NCI-H146 treated with DMSO at 0.1 percent for 48 hours (cell line): ENCODE data around the gene UFL1.
A peak's percentile ranks its signal among the peaks of the same experiment; 100 is the strongest.
"Not testable (repeated sequence)": the region's sequence is repeated elsewhere in the genome, so short reads cannot be mapped to it uniquely, and the experiment has no call there.

Source experiments
- DNase-seq: peaks from one replicate; lab custom pipeline; 2025; ENCODE audit not compliant: unreplicated experiment; lab: John Stamatoyannopoulos, UW

The UFL1 gene

DNA sequence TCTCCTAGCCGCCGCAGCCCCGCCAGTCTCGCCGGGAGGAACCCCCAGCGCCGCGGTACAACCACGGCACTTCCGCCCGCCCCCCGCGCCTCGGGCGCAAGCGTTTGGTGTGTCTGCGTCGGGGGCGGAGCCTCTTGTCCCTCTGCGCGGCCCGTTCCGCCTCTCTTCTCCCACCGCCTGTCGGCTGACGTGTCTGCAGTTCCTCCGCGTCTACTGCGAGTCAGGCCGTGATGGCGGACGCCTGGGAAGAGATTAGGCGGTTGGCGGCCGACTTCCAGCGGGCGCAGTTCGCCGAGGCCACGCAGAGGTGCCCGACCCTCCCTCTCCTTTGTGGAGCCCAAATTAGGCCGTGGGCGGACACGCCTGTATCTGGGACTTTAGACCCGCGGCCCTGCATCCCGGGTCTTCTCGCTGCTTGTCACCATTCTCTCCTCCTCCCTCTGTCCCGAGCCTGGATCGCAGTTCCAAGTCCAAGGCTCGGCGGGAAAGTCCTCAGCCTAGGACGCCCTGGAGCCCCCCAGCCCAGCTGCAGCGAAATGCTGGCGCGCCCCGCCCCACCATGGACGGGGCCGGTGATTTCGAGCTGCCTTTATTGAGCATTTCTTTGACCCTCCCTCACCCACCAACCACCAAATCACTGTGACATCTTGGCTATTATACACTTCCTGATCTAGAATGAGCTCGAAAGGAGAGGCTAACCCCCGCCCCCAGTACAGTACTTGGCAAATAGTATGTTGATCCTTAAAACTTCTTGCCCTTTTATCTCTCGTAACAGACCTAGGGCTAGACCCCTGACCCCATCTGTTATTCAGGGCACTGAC is at the start of gene UFL1:
TSS of gene UFL1 (plus strand) at position 163 of the 821 bp plus-strand sequence. CDS start at position 231, 68 bp downstream.
- peak; percentile 89 for DNase-seq

DNA sequence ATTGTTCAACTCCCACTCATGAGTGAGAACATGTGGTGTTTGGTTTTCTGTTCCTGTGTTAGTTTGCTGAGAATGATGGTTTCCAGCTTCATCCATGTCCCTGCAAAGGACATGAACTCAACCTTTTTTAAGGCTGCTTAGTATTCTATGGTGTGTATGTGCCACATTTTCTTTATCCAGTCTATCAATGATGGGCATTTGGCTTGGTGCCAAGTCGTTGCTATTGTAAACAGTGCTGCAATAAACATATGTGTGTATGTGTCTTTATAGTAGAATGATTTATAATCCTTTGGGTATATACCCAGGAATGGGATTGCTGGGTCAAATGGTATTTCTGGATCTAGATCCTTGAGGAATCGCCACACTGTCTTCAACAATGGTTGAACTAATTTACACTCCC is 49.3 kb upstream of the UFL1 start:
- not testable (repeated sequence) for DNase-seq

DNA sequence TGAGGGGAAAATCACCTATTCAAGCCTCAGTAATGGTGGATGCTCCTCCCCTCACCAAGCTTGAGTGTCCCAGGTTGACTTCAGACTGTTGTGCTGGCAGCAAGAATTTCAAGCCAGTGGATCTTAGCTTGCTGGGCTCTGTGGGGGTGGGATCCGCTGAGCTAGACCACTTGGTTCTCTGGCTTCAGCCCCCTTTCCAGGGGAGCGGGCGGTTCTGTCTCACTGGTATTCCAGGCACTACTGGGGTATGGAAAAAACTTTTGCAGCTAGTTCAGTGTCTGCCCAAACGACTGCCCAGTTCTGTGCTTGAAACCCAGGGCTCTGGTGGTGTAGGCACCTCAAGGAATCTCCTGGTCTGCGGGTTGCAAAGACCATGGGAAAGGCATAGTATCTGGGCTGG is 42.9 kb upstream of the UFL1 start:
- DNase-seq, result no peak

DNA sequence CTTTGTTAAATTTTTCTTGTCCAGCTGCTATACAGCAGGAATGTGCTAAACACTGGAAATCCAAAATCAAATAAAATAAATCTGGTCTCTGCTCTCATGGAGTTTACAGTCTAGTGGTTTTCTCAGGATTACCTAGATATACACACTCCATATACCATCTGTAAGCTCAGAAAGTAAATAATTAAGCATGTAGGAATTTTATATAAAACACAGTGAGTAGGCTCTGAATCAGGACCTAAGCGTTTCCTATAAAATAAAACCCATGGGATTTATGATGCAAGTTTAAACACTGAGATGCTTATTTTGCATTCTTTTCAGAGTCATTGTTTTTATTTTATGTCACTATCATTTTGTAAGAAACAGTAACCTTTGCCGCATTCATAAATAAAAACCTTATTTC is 29.7 kb upstream of the UFL1 start:
- no peak for DNase-seq

DNA sequence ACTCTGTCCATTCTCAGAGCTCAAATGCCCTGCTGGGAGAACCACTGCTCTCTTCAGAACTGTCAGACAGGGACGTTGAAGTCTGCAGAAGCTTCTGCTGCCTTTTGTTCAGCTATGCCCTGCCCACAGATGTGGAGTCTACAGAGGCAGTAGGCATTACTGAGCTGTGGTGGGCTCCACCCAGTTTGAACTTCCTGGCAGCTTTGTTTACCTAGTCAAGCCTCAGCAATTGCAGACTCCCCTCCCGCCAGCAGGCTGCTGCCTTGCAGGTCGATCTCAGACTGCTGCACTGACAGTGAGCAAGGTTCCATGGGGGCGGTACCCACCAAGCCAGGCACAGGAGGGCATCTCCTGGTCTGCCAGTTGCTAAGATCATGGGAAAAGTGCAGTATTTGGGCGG is 21.8 kb upstream of the UFL1 start:
- DNase-seq, result peak; percentile 31

DNA sequence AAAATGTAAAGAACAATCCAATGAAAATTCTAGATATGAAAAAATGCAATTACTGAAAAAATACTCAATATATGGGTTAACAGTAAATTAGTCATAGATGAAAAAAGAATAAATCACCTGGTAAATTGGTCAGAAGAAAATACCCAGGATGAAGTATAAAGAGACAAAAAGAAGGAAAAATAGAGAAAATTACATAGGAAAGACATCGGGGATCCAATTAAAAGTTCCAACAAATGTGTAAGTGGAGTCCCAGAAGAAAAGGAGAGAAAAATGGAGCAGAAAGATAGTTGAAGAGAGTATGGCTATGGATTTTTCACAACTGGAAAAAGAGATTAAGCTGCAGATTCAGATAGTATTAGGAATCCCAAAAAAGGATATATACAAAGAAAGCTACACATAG is 18.7 kb upstream of the UFL1 start:
- DNase-seq, result no peak

DNA sequence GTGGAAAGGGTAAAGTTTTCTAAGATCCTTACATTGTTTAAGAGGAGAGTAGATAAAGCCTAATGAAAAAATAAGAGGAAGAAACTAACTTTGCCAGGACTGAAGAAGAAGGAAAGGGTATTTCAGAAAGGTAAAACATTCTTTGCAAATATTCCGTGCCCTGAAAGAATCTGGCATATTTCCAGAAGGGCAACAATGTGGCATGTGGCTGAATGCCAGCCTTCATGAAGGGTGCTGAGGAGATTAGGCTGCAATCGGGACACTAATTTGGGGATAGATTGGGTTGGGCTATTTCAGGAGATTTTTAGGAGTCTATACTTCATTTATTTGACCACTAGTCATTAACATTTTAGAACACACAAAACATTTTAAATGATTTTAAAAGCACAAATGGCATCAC is 16.2 kb upstream of the UFL1 start:
- no peak for DNase-seq

DNA sequence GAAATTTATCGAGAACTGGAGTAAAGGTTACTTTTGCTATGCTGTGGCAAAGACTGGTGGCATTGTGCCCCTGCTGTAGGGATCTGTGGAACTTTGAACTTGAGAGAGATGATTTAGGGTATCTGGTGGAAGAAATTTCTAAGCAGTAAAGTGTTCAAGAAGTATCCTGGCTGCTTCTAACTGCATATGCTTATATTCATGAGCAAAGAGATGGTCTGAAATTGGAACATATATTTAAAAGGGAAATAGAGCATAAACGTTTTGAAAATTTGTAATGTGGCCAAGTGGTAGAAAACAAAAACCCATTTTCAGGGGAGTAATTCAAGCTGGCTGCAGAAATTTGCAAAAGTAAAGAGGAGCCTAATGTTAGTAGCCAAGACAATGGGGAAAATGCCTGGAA is 12.3 kb upstream of the UFL1 start:
- no peak for DNase-seq

DNA sequence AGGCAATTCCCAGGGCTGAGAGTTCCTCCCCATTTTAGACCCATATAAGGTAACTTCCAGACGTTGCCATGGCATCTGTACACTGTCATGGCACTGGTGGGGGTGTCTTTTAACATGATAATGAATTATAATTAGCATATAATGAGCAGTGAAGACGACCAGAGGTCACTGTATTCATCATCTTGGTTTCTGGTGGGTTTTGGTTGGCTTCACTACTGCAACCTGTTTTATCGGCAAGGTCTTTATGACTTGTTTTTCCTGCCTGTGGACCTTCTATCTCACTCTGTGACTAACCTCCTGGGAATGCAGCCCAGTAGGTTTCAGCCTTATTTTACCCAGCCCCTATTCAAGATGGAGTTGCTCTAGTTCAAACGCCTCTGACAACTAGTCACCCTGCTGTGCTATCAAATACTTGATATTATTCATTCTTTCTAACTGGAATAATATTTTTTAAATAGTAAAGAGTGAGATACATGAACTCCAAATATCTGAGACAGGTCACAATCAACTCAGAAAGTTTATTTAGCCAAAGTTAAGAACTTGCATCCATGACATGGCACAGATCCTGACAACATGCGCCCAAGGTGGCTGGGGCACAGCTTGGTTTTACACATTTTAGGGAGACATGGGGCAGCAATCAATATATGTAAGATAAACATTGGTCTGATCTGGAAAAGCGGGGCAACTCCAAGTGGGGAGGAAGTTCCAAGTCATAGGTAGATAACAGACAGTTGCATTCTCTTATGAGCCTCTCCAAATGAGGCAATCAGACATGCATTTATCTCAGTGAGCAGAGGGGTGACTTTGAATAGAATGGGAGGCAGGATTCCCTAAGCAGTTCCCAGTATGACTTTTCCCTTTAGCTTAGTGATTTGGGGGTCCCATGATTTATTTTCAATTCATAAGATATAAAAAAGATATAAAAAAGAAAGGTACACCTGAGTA is 1.2 kb upstream of the UFL1 start:
- no peak for DNase-seq

DNA sequence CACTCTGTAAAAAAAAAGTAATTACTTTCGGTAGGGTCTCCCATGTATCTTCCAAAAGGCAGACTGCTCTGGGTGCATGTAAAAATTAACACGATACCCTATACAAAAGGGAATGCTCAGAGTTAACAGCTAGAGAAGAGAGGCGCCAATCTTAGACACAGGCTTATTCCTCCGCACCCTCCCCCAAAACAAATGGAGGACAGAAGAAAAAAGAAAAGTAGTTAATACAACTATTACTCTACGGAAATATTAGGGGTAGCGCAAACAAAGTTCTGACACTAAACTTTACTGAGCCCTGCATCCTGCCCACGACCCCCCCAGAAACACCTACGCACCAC is 331 bp upstream of the UFL1 start:
- peak; percentile 56 for DNase-seq

DNA sequence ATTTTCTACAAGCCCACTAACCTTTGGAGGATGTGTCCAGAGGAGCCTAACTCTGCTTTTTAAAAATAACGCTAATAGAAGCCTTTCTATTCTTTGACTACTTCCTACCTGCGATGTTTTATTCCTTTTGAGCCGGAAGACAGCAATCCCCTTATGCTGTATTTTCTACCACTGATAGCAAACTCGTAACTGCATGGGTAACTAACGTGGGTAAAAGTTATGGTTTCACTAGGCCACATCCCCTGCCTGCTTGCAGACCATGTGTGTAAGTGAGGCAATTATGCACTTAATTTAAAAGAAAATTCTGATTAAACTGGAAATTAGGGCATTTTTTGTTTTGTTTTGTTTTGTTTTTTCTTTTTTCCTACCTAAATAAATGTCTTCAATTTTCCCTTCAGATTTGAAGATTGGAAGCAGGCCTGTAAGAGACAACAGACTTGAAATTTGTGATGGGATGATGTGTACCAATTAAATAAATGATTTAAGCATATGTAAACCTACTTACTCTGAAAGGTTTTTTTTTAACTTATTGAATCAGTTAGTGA is 931 bp downstream of the UFL1 start:
- DNase-seq, result no peak

DNA sequence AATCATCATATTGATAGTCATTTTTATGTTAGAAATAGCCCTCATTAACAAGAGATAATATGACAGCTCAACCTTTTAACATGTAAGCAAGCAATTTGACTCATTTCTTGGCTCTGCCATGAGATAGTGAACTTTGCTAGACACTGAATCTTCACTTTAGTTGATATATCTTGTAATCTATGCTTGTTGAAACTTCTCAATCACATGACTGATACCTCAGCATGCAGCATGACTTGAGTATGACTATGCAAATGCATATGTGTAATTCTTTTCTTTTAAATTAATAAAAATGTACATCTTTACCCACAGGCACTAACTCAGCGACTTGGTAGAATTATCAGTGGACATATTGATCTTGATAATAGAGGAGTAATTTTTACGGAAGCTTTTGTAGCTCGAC is 6.6 kb downstream of the UFL1 start:
- DNase-seq, result no peak

DNA sequence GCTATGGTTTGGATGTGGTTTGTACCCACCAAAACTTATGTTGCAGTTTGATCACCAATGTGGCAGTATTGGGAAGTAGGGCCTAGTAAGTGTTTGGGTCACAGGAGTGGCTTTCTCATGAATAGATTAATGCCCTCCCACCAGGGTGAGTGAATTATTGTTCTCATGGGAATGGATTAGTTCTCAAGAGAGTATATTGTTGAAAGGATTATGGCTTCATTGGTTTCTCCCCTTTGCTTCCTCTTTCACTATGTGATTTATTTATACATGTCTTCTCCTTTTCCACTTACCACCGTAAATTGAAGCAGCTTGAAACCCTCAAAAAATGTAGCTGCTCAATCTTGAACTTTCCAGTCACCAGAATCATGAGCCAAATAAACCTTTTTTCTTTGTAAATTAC is 10.8 kb downstream of the UFL1 start:
- DNase-seq, result no peak

DNA sequence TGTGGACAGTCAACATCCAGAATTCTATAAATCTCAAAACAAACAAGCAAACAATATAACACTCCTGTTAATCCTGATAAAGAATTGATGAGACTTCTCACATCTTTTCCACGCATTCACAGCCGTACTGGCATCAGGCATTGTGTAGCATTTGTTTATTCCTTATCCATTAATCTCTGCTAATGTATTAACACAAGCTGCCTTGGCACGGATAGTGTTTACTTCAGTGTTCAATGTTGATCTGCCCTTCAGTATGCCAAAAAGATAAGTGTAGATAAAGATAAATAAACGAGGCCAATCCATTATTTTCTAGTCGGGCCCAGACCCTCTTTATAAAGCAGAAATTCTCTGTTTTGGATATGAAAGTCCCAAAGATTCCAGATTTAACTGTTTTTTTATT is 16.1 kb downstream of the UFL1 start:
- no peak for DNase-seq

DNA sequence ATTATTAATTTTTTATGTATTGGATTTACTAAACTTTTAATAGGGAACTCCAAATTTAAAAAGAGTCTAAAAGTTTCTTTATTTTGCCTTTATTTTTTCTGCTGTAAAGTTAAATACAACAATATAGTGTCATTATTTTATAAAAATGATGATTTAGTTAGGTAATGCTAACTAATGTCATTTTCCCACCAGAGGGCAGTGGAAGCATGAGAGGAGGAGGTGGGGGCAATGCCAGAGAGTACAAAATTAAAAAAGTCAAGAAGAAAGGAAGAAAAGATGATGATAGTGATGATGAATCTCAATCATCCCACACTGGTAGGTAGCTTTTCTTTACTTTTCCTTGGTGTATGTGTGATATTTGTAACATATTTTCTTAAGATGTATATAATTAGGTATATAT is 21.1 kb downstream of the UFL1 start:
- DNase-seq, result no peak

DNA sequence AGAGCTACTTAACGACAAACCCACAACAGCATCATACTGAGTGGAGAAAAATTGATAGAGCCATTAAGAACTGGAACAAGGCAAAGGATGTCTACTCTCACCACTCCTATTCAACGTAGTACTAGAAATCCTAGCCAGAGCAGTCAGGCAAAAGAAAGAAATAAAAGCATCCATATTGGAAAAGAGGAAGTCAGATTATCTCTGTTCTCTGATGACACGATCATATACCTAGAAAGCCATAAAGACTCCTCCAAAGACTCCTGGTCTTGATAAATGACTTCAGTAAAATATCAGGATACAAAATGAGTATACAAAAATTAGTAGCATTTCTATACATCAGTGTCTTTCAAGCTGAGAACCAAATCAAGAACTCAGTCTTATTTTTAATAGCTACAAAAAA is 24.3 kb downstream of the UFL1 start:
- DNase-seq, result no peak

DNA sequence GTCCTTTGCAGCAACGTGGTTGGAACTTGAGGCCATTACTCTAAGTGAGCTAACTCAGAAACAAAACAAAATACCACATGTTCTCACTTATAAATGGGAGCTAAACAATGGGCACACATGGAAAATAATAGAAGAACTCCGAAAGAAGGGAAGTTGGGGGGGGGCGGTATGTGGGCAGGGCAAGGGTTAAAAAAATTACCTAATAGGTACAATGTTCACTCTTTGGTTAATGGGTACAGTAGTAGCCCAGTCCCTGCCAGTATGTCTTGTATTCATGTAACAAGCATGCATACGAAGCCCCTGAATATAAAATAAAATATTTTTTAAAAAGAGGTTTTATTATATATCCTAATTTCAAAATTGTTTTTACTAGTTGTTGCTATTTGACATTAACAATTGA is 26.0 kb downstream of the UFL1 start:
- no peak for DNase-seq

DNA sequence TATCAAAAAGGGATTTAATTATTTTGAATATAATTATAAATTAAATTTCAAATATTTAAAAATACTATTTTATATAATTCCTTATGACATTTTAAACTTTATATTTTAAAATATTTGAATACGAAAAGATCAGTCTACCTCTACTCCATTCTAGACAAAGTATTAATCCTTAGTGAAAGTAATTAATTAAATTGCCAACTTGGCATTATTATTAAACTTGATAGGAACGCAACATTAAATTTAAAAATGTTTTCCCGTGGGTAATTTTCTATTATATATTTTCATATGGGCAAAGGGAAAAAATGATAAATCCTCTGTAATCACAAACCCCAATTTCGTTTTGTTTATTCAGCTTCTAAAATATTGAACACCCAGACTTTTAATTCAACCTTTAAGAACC is 33.0 kb downstream of the UFL1 start:
- DNase-seq, result no peak

DNA sequence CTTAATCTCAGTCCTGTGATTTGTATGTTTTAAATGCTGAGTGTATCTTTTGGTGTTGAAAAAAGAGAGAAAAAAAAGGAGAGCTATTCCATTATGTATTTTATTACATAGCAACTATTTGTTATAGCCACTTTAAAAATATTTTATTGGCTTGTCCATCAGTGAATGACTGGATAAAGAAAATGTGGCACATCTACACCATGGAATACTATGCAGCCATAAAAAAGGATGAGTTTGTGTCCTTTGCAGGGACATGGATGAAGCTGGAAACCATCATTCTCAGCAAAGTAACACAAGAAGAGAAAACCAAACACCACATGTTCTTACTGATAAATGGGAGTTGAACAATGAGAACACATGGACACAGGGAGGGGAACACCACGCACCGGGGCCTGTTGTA is 38.1 kb downstream of the UFL1 start:
- not testable (repeated sequence) for DNase-seq

DNA sequence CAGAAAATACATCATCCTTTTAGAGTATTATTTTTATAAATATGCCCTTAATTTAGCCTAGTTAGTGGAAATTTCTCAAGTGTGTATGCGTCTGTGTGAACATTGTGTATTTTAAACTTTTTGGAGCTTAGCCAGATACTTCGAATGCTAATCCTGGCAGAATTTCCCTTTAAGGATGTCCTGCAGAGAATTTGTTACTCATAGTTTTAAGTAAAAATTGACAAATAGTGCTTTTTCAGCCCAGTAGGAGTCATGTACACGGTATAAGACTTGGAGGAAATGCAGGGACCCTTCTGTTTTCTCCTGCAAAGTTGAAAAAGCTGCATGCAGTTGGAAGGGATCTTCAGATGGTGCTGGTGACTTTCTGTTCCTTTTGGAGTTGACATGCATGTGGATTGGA is 41.3 kb downstream of the UFL1 start, which contains the start of gene FHL5:
TSS of gene FHL5 (plus strand) at position 243 of the 400 bp plus-strand sequence. CDS start 40,486 bp downstream, outside the sequence.
- no peak for DNase-seq

DNA sequence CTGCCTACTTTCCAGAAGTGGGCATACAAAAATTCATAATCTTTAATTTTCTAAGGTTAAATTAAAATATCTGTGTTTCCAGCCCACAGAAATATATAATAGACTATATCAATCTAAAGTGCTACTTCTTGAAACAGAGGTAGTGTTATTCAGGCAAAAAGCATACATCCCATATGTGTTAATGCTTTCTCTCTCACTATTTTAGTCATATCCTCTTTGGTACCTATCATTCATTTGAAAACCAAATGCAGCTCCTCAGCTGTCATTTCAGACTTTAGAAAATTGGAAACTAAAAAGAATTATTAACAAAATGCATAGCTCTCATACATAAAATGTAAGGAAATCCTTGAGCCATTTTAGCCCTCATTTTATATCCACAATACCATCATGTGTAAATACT is 42.2 kb downstream of the UFL1 start:
- DNase-seq, result no peak

DNA sequence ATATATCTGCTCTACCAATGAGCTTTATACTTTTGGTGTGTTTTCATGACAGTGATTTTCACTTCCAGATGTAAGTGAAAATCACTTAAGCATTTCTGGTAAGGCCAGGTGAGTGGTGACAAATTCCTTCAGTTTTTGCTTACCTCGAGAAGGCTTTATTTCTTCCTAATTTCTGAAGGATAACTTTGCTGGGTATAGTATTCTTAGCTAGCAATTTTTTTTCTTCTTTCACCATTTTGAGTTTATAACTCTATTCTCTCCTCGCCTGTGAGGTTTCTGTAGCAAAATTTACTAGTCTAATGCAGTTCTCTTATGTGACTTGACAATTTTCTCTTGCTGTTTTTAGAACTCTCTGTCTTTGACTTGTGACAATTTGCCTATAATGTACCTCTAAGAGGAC is 48.4 kb downstream of the UFL1 start:
- DNase-seq, result no peak
